Measurements from ENCODE around the gene HTR7. TPM values are rescaled to one million over a fixed set of nuclear protein-coding genes. Genes with fewer than 3 reads are reported as not detected.

The HTR7 gene
- total and polyA plus RNA-seq, 2 of the 8 experiments (the other 6 are each of a cell fraction or from before 2014, with no cell fraction given), result 22.9 to 24.6 TPM

DNA sequence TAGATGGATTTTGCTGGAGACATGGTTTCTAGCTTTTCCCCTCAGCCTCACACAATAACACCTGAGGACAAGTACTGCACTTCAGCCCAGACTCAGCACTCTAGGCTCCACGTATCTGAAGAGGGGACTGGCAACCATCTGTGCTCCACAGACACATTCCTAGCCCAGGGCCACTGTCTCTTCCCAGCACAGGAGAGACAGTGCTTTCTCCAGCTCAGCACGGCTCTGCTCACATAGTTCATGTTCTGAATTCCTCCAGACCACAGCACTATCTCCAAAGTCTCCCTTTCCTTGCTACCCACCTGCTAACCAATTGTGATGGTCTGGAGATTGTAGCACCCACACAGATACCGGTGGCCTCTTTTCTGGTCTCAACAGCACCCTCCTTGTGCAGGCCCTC, 114.5 kb downstream of the HTR7 start:
- Histone ChIP-seq H3K79me2 (ENCODE audit: control insufficient read depth in 1 of 2, insufficient read depth in 2 of 2, low read length in 2 of 2) (no peaks in the 10 kb centered on the region; a peak in 1 of 4 replicates), H4K91ac (replicated peaks; ENCODE audit: insufficient read length, low read length) (no peak overlapping the region), H4K20me1 (replicated peaks in 1 of 2; ENCODE audit: control insufficient read depth in 1 of 2, insufficient read depth in 2 of 2, low read length in 2 of 2) (no peaks in the 10 kb centered on the region), H2BK15ac (ENCODE audit: low read length) (no peak overlapping the region), H3K23me2 (ENCODE audit: low read depth, low read length) (no peaks in the 10 kb centered on the region), H3K4ac (replicated peaks; ENCODE audit: insufficient read length, low read depth, low read length) (no peak overlapping the region), H3K27ac (ENCODE audit: low read depth, low read length) (no peak overlapping the region), H2BK20ac (ENCODE audit: low read length) (no peak overlapping the region), H3K36me3 (ENCODE audit: control insufficient read depth in 2 of 4, insufficient read depth in 4 of 4, low read length in 3 of 4) (peaks cover 0 to 4% (median 0%) of the 10 kb centered on the region in 4 experiments; a peak in 1 of 8 replicates), H3K4me2 (ENCODE audit: insufficient read depth in 1 of 2, low read depth in 2 of 2, low read length in 2 of 2) (no peak overlapping the region), H2BK5ac (ENCODE audit: low read depth, low read length) (no peak overlapping the region), H3K4me1 (replicated peaks in 1 of 4; ENCODE audit: control insufficient read depth in 3 of 4, insufficient read depth in 4 of 4, low read length in 3 of 4) (no peaks in the 10 kb centered on the region), H4K5ac (ENCODE audit: insufficient read length, low read depth, low read length) (no peak overlapping the region), H3K23ac (ENCODE audit: insufficient read length) (no peak overlapping the region), H4K8ac (ENCODE audit: extremely low read depth, insufficient read depth, low read length) (no peak overlapping the region), H3K4me3 (ENCODE audit: extremely low read depth in 1 of 4, insufficient read depth in 2 of 4, low read depth in 3 of 4, low read length in 4 of 4) (no peak overlapping the region), H2AK5ac (ENCODE audit: low read depth, low read length) (no peak overlapping the region), H3K27me3 (replicated peaks in 1 of 4; ENCODE audit: control insufficient read depth in 3 of 4, extremely low read depth in 1 of 4, insufficient read depth in 3 of 4, low read length in 3 of 4) (no peaks in the 10 kb centered on the region), H2BK120ac (replicated peaks; ENCODE audit: low read depth, low read length) (no peak overlapping the region), H3K9ac (replicated peaks in 1 of 4; ENCODE audit: extremely low read depth in 1 of 4, low read depth in 3 of 4, low read length in 3 of 4) (no peak overlapping the region), H2AFZ (ENCODE audit: low read length) (no peak overlapping the region), H3K18ac (ENCODE audit: extremely low read depth, low read length) (no peak overlapping the region), H3K9me3 (ENCODE audit: insufficient read depth in 2 of 2, low read depth in 1 of 2, low read length in 1 of 2) (no peaks in the 10 kb centered on the region), H3K79me1 (ENCODE audit: low read depth, low read length) (no peaks in the 10 kb centered on the region), H2BK12ac (ENCODE audit: low read depth, low read length) (no peak overlapping the region), H3K14ac (ENCODE audit: insufficient read length) (no peak overlapping the region), H3K56ac (replicated peaks; ENCODE audit: insufficient read length, low read depth, low read length) (no peak overlapping the region)
- POLR2A ChIA-PET (ENCODE audit: partially characterized antibody), result no interaction called here
- DNase-seq (ENCODE audit: low read depth in 1 of 2, low spot score in 2 of 2) (no peak), FAIRE-seq (no peak)
- TF ChIP-seq SIRT6 (IDR thresholded peaks at IDR 0.05; ENCODE audit: low read length) (no peak), ATF3 (IDR thresholded peaks at IDR 0.05; ENCODE audit: insufficient read depth, low read depth, low read length) (no peak), MAFK (IDR thresholded peaks at IDR 0.05; ENCODE audit: low read depth, low read length) (no peak), CHD2 (IDR thresholded peaks at IDR 0.05; ENCODE audit: low read length) (no peak), RFX5 (IDR thresholded peaks at IDR 0.05; ENCODE audit: borderline replicate concordance, low read depth, low read length) (no peak), RXRA (IDR thresholded peaks at IDR 0.05; ENCODE audit: insufficient read depth, low read depth, low read length) (no peak), NRF1 (IDR thresholded peaks at IDR 0.05; ENCODE audit: low read depth, low read length) (no peak)
- WGBS, 2 experiments (ENCODE audit: extremely low coverage in 1 of 2, insufficient coverage in 1 of 2, insufficient read length in 1 of 2, insufficient replicate concordance in 2 of 2, low coverage in 1 of 2, low lambda C conversion rate in 2 of 2, missing lambda C conversion rate in 1 of 2), result 92% methylated on average over 3 of the region's 3 CpGs; no CpG with 5 or more reads in 1 of the 2 experiments
- CTCF ChIA-PET (ENCODE audit: partially characterized antibody), result interaction anchor here (0.9 to 3.4 kb wide), 3 partner anchors 44 to 120 kb away, joined by 4 to 21 read pairs (median 10); no protein-coding TSS in a partner anchor
